ENCODE results near the gene POU6F1.

POU6F1 gene

DNA sequence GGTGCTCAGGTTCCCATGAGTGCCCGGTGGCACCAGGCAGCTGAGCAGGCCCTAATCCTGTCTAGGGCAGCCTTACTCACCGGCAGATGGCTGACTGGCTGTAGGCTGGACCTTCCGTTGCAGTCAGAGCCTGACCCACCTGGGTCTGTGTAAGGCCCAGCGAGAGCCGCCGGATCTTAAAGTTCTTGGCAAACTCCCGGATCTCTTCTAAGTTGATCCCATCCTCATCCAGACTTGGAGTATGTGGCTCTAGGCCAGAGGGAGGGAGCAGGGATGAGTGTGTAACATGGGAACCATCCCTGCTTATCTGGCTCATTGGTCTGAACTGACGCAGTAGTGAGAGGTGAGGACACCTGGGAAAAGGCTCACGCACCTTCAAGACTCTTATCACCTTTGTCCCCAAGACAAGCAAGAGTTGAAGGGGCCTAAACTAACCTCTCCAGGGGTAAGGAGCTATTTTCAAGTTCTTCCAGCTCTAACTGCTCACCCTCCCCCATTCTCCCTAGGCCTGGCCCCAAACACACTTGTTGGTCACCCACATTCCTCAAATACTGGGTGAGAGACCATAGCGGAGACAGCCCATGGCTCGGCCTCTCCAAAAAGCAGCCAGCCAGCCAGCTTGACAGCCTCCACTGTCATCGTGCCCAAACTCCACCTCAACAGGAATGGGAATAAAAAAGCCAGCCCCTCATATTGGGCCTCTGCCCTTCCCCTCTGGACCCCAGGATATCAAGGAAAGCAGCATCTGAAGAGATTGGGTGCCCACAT is 26.2 kb downstream of the POU6F1 start:
- Histone ChIP-seq H3K4me1 (ENCODE audit: control insufficient read depth, insufficient read depth, low read length) (peaks cover 1% of the 10 kb centered on the region), H3K9me3 (ENCODE audit: control insufficient read depth, insufficient read depth, low read length) (no peaks in the 10 kb centered on the region), H3K36me3 (ENCODE audit: control insufficient read depth, insufficient read depth, low read length) (no peaks in the 10 kb centered on the region), H3K4me3 (ENCODE audit: low read depth, low read length) (no peak overlapping the region), H3K27me3 (ENCODE audit: control insufficient read depth, insufficient read depth, low read length) (no peaks in the 10 kb centered on the region), H3K9ac (ENCODE audit: low read depth, low read length) (no peak overlapping the region)

DNA sequence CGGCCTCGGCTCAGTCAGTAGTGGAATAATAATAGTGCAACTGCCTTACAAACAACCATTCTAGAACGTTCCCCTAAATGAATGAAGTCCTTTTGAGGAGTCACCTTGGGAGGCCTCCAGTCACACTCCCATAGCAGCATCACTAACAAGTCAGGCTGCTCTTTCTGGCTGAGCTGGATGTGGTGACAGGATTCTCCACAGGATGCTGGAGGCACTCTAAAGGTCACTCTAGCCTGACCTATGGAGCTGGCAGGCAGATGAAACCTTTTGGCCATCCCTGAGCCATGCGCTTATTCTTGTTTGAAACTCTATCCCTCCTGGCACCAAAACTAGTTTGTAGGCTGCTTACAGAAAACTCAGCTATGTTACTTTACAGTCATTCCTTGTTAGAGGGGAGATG is 27.0 kb downstream of the POU6F1 start:
- Histone ChIP-seq H3K4me1 (ENCODE audit: control insufficient read depth, insufficient read depth, low read length) (peaks cover 2% of the 10 kb centered on the region), H3K27me3 (ENCODE audit: control insufficient read depth, insufficient read depth, low read length) (no peaks in the 10 kb centered on the region), H3K9ac (ENCODE audit: low read depth, low read length) (no peak overlapping the region), H3K9me3 (ENCODE audit: control insufficient read depth, insufficient read depth, low read length) (no peaks in the 10 kb centered on the region), H3K4me3 (ENCODE audit: low read depth, low read length) (no peak overlapping the region), H3K36me3 (ENCODE audit: control insufficient read depth, insufficient read depth, low read length) (no peaks in the 10 kb centered on the region)

DNA sequence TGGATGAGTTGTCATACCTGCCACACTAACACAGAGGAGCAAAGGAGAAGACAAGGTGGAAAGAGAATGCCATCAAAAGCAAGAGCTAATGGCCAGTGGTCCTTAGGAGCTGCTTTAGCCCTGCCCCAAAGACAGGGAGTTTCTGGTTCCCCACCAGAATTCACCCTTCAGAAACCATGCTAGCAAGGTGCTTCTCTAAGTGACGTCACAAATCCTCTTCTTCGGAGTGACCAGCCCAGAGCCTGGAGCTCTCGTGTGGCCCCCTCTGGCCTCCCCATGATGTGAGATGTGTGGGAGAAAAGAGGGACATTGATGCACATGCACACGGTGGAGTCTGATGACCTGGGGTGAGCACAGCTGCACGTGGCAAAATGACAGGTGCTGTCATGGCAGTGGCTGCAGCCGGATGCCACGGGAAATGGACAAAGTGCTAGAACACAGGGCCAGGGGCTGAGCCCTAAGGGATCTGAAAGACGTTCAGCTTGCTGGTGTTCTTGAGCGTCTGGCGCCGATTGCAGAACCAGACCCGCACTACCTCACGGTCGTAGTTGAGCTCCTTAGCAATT is 28.0 kb downstream of the POU6F1 start:
- no peak overlapping the region for H3K4me3 ChIP-seq (ENCODE audit: low read depth, low read length)
- H3K4me1 ChIP-seq (ENCODE audit: control insufficient read depth, insufficient read depth, low read length): peaks cover 2% of the 10 kb centered on the region
- H3K36me3 ChIP-seq (ENCODE audit: control insufficient read depth, insufficient read depth, low read length): no peaks in the 10 kb centered on the region
- no peak overlapping the region for H3K9ac ChIP-seq (ENCODE audit: low read depth, low read length)
- H3K9me3 ChIP-seq (ENCODE audit: control insufficient read depth, insufficient read depth, low read length): no peaks in the 10 kb centered on the region
- no peaks in the 10 kb centered on the region for H3K27me3 ChIP-seq (ENCODE audit: control insufficient read depth, insufficient read depth, low read length)

DNA sequence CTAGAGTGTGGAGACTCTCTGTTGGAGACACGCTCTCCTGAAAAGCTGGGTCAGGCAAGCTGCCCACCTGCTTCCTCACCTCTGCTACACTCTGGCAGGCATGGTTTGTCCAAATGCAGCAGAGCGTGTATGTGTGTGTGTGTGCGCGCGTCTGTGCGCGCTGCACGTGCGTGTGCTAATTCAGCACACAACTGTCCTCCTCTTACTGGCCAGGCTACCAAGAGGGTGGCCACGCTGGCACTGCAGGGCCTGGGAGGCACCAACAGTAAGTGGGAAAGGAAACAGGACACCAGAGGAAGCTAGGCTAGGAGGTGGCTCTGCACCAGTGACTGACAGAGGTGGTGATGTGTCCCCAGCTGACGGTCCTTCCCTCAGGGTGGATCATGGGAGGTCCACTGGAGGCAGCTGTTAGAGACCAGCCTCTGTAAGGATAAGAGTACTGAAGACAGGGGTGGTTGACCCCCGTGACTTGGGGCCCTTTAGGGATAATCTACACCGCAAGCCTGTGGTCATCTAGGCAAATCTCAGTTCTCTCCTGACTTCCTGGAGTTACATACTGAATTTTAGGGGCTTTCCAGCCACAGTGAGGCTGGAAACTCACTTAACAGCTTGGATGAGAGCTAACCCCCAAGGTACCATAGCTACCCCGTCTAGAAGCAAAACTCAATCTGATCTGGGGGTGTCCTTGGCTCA is 29.4 kb downstream of the POU6F1 start:
- Histone ChIP-seq H3K4me1 (ENCODE audit: control insufficient read depth, insufficient read depth, low read length) (peaks cover 2% of the 10 kb centered on the region), H3K27me3 (ENCODE audit: control insufficient read depth, insufficient read depth, low read length) (no peaks in the 10 kb centered on the region), H3K9me3 (ENCODE audit: control insufficient read depth, insufficient read depth, low read length) (no peaks in the 10 kb centered on the region), H3K4me3 (ENCODE audit: low read depth, low read length) (no peak overlapping the region), H3K9ac (ENCODE audit: low read depth, low read length) (no peak overlapping the region), H3K36me3 (ENCODE audit: control insufficient read depth, insufficient read depth, low read length) (no peaks in the 10 kb centered on the region)

DNA sequence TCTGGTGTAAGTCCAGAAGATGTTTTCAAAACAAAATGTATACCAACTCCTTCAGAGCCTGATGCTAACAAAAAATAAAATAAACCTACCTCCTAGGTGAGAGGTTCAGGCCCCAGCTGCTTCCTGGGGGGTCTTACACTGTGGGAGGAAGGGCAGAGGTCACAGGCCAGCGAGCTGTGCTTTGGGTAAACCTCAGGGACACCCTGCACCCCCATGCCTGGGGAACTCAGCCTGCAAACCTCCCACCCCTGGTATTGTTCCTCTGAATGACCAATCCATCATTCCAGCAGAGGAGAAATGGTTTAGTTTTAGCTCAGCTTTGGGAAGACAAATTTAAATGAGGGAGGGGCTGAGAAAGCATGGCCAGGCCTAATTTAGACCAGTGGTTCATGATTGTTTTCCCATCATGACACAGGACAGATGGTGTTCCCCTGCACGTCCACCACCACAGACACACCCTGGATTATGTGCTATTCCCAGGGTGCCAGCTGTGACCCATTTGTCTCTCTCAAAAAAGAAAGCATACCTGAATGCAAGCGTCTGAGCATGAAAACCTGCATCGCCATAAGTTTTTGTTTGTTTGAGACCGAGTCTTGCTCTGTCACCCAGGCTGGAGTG is 30.4 kb downstream of the POU6F1 start:
- Histone ChIP-seq H3K9ac (ENCODE audit: low read depth, low read length) (no peak overlapping the region), H3K36me3 (ENCODE audit: control insufficient read depth, insufficient read depth, low read length) (no peaks in the 10 kb centered on the region), H3K27me3 (ENCODE audit: control insufficient read depth, insufficient read depth, low read length) (no peaks in the 10 kb centered on the region), H3K9me3 (ENCODE audit: control insufficient read depth, insufficient read depth, low read length) (no peaks in the 10 kb centered on the region), H3K4me3 (ENCODE audit: low read depth, low read length) (no peak overlapping the region), H3K4me1 (ENCODE audit: control insufficient read depth, insufficient read depth, low read length) (peaks cover 2% of the 10 kb centered on the region)

DNA sequence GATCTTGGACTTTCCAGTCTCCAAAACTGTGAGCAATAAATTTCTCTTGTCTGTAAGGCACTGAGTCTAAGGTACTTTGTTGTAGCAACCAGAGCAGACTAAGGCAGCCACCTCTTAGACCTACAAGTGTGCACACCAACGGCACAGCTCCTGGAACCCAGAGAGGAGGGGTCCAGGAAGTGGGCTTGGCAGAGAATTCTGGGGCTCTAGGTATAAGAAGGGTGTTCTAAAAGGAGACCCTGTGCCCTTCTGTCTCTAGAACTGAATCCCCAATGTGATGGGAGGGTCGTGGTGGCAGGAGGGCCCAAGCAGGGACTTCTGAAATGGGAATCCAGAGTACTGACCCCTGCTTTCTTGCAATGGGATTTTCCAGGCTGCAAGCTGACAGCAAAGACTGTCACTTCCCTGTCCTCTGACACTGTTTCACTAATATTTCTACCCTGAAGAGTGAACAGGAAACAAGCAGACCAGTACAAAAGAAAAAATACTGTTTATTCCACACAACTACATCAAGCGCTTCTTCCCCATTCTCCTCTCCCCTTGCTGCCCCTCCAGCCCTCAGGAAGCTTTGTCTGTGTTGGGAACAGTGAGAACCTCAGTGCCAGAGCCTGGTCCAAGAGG is 31.3 kb downstream of the POU6F1 start:
- peaks cover 2% of the 10 kb centered on the region for H3K4me1 ChIP-seq (ENCODE audit: control insufficient read depth, insufficient read depth, low read length)
- H3K36me3 ChIP-seq (ENCODE audit: control insufficient read depth, insufficient read depth, low read length): no peaks in the 10 kb centered on the region
- H3K9ac ChIP-seq (ENCODE audit: low read depth, low read length): no peak overlapping the region
- no peaks in the 10 kb centered on the region for H3K27me3 ChIP-seq (ENCODE audit: control insufficient read depth, insufficient read depth, low read length)
- H3K9me3 ChIP-seq (ENCODE audit: control insufficient read depth, insufficient read depth, low read length): no peaks in the 10 kb centered on the region
- H3K4me3 ChIP-seq (ENCODE audit: low read depth, low read length): no peak overlapping the region

DNA sequence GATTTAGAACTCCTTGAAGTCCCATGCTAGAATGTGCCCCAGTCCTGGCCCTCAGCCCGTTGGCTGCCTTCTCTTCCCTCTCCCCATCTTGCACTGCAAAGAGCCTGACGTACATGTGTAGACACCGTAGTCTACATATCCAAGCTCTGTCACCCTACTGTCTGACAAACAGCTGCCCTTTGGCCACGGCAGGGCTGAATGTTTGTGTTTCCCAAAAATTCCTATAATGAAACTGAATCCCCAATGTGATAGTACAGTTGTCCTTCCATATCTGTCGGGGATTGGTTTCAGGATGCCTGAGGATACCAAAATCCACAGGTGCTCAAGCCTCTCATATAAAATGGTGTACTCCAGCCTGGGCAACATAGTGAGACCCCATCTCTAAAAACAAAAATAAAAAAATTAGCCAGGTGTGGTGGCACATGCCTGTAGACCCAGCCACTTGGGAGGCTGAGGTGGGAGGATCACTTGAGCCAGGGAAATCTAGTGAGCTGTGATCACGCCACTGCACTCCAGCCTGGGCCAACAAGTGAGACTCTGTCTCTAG is 32.6 kb downstream of the POU6F1 start:
- Histone ChIP-seq H3K27me3 (ENCODE audit: control insufficient read depth, insufficient read depth, low read length) (no peaks in the 10 kb centered on the region), H3K4me1 (ENCODE audit: control insufficient read depth, insufficient read depth, low read length) (peaks cover 2% of the 10 kb centered on the region), H3K4me3 (ENCODE audit: low read depth, low read length) (no peak overlapping the region), H3K36me3 (ENCODE audit: control insufficient read depth, insufficient read depth, low read length) (no peaks in the 10 kb centered on the region), H3K9ac (ENCODE audit: low read depth, low read length) (no peak overlapping the region), H3K9me3 (ENCODE audit: control insufficient read depth, insufficient read depth, low read length) (no peaks in the 10 kb centered on the region)

DNA sequence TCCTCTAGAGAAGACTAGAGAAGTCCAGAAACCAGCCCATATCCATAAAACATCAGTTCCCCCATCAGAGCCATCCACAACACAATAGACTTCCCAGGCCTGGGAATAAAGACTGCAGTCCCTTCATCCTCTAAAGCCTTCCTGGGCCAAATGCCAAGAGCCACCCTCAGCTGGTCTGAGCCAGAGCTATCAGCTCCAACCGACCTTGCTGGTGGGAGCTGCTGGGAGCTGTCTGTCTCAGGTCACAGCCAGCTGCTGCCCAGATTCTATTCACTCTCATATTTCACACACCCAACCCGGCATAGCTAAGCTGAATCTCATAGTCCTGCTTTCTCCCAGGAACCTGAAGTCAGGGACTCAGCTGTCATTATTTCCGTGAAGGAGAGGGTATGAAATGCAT is 34.0 kb downstream of the POU6F1 start:
- no peak overlapping the region for H3K9ac ChIP-seq (ENCODE audit: low read depth, low read length)
- no peaks in the 10 kb centered on the region for H3K9me3 ChIP-seq (ENCODE audit: control insufficient read depth, insufficient read depth, low read length)
- H3K4me3 ChIP-seq (ENCODE audit: low read depth, low read length): no peak overlapping the region
- peaks cover 2% of the 10 kb centered on the region for H3K4me1 ChIP-seq (ENCODE audit: control insufficient read depth, insufficient read depth, low read length)
- H3K36me3 ChIP-seq (ENCODE audit: control insufficient read depth, insufficient read depth, low read length): no peaks in the 10 kb centered on the region
- H3K27me3 ChIP-seq (ENCODE audit: control insufficient read depth, insufficient read depth, low read length): no peaks in the 10 kb centered on the region

DNA sequence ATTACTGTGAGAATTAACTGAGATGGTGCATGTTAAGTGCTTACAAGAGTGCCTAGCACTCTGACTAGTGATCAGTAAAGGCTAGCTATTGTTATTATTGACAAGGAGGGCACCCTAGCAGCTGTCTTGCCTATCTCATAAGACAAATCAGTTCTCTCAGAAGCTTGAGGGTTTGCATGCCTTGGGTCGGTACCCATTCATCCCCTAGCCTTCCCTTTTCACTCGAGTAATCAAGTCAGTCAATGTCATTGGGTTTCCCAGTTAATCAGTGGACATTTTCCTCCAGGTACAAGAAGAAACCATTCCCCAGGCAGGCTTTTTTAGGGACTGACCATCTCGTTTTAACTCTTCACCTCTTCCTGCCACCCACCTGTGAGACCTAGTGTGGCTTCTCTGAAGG is 34.5 kb downstream of the POU6F1 start:
- H3K36me3 ChIP-seq (ENCODE audit: control insufficient read depth, insufficient read depth, low read length): no peaks in the 10 kb centered on the region
- no peak overlapping the region for H3K4me3 ChIP-seq (ENCODE audit: low read depth, low read length)
- H3K4me1 ChIP-seq (ENCODE audit: control insufficient read depth, insufficient read depth, low read length): peaks cover 2% of the 10 kb centered on the region
- H3K9me3 ChIP-seq (ENCODE audit: control insufficient read depth, insufficient read depth, low read length): no peaks in the 10 kb centered on the region
- H3K9ac ChIP-seq (ENCODE audit: low read depth, low read length): no peak overlapping the region
- no peaks in the 10 kb centered on the region for H3K27me3 ChIP-seq (ENCODE audit: control insufficient read depth, insufficient read depth, low read length)

DNA sequence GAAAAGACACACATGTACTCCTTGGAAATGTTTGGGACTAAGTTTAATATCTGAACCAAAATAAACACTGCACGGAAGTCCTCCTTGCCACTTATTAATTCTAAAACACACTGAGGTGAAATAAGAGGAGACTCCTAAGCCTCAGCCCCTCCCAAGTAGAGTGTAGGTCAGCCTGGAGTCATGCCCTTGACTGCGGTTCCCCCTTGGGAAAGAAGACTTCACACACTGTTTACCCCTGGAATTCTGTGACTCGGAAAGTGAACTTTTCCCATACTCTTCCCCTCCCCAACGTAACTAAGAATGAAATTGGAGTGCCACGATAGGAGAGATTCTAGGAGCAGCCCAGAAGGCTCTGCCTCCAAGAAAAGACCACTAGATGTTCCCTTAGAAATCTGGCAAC is 36.3 kb downstream of the POU6F1 start:
- H3K4me3 ChIP-seq (ENCODE audit: low read depth, low read length): no peak overlapping the region
- no peaks in the 10 kb centered on the region for H3K27me3 ChIP-seq (ENCODE audit: control insufficient read depth, insufficient read depth, low read length)
- H3K4me1 ChIP-seq (ENCODE audit: control insufficient read depth, insufficient read depth, low read length): no peaks in the 10 kb centered on the region
- no peaks in the 10 kb centered on the region for H3K36me3 ChIP-seq (ENCODE audit: control insufficient read depth, insufficient read depth, low read length)
- no peaks in the 10 kb centered on the region for H3K9me3 ChIP-seq (ENCODE audit: control insufficient read depth, insufficient read depth, low read length)
- H3K9ac ChIP-seq (ENCODE audit: low read depth, low read length): no peak overlapping the region

DNA sequence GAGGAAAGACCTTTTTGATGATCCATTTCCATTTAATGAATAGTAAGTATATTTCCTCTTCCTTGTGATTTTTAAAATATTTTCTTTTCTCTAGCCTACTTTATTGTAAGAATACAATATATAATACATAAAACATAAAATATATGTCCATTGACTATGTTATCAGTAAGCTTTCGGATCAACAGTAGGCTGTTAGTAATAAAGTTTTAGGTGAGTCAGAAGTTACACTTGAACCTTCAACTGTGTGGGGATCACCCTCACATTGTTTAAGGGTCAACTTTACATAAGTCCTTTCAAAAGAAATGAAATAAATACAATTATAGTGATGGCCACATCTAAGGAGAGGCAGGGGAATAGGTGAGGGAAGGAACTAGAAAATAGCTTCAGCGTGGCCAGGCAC is 40.0 kb downstream of the POU6F1 start:
- H3K27me3 ChIP-seq (ENCODE audit: control insufficient read depth, insufficient read depth, low read length): no peaks in the 10 kb centered on the region

More for the DNA sequence above, 40.0 kb downstream of the POU6F1 start:
- no peaks in the 10 kb centered on the region for H3K9me3 ChIP-seq (ENCODE audit: control insufficient read depth, insufficient read depth, low read length)
- no peaks in the 10 kb centered on the region for H3K36me3 ChIP-seq (ENCODE audit: control insufficient read depth, insufficient read depth, low read length)
- H3K4me1 ChIP-seq (ENCODE audit: control insufficient read depth, insufficient read depth, low read length): no peaks in the 10 kb centered on the region
- no peak overlapping the region for H3K9ac ChIP-seq (ENCODE audit: low read depth, low read length)
- no peak overlapping the region for H3K4me3 ChIP-seq (ENCODE audit: low read depth, low read length)

Measured in iPS-15b (cell line).